Measurements from ENCODE around the gene ZNF579.

ZNF579 gene

DNA sequence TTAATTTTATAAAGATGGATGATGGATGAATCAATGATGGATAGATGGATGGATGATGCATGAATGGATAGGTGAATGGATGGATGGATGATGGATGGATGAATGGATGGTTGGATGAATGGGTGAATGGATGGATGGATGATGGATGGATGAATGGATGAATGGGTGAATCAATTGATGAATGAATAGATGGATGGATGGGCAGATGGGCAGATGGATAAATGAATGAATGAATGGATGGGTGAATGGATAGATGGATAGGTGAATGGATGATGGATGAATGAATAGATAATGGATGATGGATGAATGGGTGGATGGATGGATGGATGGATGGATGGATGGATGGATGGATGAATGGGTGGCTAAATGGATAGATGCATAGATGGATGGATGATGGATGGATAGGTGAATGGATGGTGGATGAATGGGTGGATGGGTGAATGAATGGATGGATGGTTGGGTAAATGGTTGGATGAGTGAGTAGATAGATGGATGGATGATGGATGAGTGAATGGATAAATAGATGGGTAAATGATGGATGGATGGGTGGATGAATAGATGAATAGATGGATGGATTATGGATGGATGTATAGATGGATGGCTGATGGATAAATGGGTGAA, 12.8 kb downstream of the ZNF579 start:
- no peak for DNase-seq

DNA sequence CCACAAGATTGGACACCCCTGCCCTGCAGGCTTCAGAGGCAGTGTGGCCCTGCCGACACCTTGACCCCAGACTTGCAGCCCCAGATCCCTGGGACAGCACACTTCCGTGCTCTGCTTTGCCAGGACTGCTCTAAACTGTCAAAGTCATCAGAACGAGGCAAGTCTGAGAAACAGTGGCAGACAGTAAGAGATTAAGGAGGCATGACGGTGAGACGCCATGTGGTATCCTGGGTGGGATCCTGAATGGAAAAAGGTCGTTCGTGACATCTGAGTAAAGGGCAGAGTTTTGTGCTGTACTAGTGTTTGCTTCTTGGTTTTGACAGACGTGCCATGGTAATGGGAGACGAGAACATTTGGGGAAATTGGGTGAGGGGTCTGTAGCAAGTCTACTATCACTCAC, 13.8 kb downstream of the ZNF579 start:
- no peak for DNase-seq

DNA sequence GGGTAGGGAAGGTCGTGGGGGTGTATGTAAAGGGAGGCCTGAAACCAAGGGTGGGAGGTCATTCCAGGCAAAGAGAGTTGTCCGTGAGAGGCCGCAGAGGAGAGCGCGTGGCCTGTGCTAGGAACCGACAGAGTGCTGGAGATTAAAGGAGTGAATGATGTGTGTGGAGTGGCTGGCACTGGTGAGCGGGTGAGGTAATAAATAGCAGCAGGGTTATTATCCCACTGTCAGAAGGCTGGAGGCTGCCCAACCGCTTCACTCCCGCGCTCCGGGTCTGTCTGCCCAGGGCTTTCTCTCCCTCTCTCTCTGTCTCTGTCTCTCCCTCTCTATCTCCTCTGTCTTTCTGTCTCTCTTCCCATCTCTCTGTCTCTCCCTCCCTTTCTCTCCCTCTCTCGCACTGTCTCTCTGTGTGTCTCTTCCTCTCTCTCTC, 17.4 kb downstream of the ZNF579 start:
- DNase-seq = no peak

DNA sequence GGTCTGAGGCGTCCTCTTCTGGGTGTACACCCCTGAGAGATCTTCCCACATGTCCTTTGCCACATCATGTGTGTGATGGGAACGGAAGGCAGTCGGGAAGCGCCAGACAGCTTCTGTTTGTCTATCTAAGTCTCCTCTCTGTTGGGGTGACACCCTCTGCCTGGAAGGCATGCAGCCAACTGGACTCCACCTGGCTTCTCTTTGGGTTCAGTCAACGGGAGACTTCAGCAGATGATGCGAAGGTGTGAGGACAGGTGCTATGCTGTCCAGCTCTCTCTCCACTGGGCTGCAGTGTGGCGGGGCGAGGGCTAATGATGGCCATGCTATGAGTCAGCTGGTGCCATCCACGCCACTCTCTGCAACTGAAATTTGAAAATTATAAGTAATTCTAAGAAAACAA, 21.0 kb downstream of the ZNF579 start:
- no peak for DNase-seq

DNA sequence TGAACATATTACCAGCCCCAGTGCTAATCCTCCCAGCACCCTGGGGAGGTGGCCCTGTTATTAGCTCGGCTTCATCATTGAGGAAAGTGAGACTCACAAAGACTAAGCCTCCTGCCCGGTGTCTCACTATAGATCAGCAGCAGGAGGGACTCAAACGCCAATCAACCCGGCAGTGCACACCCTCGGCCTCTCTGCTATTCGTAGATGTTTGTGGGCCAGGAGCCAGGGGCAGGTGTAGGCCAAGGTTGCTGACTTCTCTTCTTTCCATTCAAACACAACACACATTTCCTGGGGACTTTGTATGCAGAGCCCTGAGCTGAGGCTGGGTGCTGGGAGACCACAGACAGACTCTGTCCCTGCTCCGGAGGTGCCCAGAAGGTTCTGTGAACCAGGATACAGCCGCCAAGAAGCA, 25.9 kb downstream of the ZNF579 start:
- DNase-seq = no peak

DNA sequence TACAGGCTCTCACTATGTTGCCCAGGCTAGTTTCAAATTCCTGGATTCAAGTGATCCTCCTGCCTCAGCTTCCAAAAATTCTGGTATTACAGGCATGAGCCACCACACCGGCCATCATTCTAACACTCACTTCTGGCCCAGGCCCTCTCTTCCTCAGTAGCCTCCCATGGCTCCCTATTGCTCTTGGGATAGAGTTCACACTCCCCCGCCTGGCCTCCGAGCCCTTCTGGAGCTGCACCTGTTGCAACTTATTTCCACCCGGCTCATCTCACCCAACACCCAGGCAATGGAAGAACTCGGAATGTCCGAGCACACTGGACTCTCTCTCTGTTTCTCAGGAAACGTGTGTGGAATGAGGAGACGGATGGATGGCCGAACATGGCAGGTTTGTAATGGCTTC, 26.3 kb downstream of the ZNF579 start:
- DNase-seq = no peak

DNA sequence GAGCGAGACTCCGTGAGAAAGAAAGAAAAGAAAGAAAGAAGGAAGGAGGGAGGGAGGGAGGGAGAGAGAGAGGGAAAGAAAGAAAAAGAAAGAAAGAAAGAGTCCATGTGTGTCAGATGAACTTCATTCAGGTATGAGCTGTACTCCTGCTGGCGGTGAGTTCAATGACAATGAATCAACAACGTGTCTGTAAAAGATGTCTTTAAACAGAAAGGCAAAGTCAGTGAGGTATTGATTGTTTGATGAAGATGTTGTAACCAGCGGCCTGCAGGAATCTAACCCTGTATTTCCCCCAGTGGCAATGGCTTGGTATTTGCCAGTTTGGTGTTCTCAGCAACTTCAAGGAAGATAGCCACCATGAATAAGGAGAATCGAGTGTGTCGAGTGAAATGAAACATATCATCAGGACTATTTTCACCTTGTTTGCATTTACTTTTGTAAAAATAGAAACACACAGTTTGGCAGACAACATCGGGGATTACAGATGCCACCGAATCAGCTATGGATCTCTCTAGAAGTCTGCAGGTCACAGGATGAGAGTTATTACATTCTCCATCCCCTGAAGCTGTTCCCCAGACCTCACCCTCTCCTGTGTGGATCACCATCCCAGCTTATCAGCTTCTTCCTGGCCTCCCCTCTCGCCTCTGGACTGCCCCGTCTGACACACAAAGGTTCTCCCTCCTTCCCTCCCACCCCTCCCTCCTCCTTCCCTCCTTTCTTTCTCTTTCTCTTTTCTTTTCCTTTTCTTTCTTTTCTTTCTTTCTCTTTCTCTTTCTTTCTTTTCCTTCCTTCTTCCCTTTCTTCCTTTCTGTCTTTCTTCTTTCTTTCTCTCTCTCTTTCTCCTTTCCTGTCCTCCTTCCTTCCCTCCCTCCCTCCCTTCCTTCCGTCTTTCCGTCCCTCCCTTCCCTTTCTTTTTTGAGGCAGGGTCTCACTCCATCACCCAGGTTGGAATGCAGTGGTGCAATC, 27.1 kb downstream of the ZNF579 start:
- no peak for DNase-seq

DNA sequence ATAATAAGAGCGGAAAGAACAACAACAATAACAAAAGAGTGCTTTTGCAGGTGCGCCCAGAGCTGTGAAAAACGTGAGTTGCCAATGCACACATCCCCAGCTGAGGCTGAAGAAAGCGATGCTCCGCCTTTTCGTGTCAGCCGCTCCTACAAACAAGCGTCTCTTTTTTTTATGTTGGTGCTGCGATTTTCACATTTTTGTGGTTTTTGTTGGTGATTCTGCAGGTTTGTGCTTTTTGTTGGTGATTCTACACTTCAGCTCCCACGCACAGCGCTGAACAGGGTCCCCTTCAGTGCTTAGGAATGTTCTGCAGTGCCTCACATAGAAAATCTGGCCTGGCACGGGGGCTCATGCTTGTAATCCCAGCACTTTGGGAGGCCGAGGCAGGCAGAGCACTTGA, 28.0 kb downstream of the ZNF579 start:
- DNase-seq = no peak

DNA sequence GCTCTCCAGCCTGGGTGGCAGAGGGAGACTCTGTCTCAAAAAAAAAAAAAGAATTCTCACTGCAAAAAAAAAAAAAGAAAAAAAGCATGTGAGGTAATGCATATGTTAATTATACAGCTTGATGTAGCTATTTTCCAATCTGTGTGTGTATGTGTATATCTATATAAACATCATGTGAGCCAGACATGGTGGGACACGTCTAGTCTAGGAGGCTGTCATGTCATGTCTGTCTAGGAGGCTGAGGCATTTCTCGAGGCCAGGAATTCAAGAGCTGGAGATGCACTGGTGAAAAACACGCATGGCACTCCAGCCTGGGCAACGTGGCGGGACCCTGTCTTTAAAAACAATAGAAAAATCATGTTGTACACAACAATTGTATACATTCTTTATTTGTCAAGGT, 28.4 kb downstream of the ZNF579 start:
- no peak for DNase-seq

DNA sequence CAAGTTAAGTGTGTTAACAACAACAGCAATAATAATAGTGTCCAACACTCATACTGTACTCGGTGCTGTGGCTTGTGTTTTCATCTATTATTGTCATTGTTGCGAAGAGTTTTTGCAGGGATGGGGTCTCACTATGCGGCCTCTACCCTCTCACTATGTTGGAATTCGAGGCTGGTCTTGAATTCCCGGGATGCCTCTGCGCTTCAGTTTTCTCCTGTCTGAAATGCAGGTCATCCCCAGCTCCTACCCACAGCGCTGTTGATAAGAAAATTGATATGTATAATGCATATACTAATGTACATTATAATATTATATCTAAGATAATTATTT, 30.4 kb downstream of the ZNF579 start:
- DNase-seq = no peak

DNA sequence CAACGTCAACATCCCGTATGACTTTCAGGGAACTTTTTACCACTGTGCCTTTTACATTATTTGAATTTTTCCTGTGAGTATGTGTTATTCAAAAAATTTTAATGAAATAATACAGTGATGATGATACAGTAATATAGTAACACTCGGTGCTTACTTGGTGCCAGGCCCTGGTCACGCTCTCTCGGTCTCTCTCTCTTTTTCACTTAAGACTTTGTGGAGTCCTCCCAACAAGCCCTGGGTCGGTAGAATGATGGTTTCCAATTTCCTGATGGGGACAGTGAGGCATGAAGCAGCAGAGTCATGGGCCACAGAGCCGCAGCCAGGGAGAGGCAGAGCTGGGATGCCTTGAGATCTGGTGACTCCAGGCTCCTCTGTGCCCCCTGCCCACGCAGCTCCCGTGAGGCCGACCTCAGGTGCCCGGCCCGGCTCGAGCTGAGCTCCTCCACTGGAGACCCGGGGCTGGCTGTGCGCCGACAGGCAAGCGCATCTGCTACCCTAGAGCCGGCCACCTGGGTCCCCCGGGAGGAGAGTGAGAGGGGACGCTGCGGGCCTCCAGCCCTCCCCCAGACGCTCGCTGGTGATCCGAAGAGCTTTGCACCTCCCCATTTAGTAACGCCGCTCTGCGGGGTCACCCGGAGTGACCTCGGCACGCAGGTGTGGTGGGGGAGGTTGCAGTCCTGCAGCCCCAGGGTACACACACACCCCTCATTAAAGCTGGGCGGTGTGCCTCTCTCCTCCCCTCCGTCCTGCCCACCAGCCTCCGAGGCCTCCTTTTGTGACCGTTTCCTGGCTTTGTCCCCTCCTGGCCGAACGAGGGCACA, 30.9 kb downstream of the ZNF579 start:
- DNase-seq = no peak

DNA sequence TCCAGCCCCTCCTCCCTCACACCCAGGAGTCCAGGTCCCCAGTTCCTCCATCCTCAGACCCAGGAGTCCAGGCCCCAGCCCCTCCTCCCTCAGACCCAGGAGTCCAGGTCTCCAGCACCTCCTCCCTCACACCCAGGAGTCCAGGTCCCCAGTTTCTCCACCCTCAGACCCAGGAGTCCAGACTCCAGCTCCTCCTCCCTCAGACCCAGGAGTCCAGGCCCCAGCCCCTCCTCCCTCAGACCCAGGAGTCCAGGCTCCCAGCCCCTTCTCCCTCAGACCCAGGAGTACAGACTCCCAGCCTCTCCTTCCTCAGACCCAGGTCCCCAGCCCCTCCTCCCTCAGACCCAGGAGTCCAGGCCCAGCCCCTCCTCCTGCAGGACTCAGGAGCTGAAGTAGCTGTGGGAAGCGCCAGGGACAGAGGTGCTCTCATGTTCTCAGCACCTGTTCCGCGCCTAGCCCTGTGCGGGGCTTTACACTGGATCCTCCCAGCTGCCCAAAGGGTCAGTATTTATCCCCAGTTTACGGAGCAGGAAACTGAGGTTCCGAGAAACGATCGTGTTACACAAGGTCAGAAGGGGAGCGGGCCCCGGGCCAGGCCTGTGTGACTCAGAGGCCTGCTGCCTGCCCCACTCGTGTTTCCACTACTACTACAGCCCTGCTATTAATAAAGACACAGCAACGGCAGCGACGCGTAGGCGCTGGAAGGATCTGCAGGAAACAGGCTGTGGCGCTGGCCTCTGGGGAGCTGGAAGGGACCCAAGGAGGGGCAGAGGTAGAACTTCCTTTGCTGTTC, 33.6 kb downstream of the ZNF579 start:
- no peak for DNase-seq

DNA sequence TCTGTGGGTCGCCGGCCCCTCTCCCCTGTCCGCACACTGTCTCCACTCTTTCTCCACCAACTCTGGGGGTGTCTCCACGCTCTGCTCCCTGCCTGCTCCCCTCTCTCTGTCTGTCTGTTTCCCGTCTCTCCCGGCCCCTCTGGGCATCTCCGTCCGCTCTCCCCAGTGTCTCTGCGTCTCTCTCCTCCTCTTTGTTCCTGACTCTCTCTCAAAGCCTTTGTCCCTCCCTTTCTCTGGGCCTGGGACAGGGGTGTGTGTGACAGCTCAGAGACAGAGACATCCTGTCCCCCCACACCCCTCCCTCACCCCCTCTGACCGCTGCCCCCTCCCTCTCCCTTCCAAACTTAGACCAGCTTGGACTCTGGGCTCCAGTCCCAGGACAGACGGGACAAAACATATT, 34.6 kb downstream of the ZNF579 start:
- no peak for DNase-seq

DNA sequence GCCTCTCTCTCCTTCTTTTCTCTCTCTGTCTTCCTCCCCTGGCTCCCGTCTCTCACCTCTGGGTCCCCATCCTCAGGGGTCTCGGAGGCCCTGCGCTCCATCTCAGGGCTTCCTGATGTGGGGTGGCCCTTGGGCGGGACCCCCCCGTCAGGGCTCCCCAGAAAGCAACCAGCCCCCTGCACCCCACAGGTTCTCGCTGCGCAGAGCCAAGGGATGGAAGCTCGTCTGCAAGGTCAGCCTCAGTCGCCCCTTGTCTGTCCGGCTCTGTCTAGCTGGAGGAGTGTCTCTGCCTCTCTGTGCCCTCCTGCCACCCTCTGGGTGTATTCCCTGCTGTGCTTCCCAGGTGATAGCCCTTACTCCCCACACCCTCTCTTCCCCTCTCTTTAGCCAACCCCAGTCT, 35.2 kb downstream of the ZNF579 start, which contains the start of gene SBK3:
Gene SBK3 (minus strand): TSS at position 101 of the 400 bp plus-strand sequence. CDS start 0 bp downstream, at position 101.
- DNase-seq = no peak

DNA sequence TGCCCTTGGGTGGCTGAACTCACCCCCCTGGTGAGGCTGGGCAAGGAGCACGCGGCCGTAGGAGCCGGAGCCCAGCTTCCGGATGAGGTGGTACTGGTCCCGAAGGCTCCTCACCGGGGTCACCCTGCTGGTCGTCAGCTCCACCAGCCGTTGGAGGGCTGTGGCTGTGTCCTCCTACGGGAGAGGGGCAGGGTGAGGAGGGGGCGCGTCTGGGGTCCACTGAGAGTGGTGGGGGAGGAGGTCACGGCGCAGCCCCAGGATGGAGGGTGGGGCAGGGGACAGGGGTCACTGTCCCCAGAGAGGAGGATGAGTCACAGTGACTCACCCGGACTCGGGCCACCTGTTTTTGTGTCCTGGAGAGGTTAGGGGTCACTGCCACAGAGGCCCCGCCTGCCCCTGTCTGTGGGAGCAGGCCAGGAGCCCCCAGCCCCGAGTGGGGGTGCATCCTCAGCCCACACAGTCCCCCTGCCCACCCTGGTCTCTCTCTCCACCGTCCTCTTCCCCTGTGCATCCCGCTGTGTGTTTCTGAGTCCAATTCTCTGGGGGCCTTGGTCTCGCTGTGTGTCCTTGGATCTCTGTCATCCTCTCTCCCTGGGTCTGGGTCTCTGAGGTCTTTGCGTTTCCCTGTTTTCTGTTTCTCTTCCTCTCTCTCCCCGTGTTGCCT, 35.7 kb downstream of the ZNF579 start:
- DNase-seq = no peak

DNA sequence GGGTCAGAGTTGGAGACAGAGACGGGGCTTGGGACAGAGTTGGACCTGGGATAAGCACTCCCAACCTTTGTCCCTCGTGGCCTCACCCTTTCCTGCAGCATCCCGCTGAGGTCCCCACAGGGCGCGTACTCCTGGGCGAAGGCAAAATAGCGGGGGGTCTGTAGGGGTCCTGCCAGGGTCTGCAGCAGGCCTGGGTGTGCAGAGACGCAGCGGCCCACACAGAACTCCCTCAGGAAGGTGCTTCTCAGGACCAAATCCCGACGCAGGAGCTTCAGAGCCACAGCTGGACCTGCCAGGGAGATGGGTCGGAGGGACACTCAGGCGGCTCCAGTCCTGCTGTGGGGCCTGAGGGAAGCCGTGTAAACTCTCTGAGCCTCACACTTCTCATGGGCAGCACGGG, 36.6 kb downstream of the ZNF579 start:
- DNase-seq = no peak

DNA sequence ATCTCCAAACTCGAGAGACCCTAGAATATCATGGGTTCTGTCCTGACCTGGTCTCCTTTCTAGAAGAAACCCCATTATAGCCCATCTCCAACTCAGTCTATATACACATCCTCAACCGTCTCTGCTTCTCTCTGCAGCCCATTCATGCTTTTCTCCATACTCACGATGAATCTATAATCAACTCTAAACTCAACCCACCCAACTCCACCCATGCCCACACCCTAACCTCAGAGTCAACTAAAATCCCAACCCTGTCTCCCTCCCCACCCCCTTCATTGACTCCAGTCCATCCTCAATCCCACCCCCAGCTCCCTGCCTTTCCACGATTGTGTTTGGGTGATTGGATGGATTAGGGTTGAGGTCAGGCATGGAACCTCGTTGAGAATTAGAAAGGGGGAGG, 37.1 kb downstream of the ZNF579 start:
- no peak for DNase-seq

DNA sequence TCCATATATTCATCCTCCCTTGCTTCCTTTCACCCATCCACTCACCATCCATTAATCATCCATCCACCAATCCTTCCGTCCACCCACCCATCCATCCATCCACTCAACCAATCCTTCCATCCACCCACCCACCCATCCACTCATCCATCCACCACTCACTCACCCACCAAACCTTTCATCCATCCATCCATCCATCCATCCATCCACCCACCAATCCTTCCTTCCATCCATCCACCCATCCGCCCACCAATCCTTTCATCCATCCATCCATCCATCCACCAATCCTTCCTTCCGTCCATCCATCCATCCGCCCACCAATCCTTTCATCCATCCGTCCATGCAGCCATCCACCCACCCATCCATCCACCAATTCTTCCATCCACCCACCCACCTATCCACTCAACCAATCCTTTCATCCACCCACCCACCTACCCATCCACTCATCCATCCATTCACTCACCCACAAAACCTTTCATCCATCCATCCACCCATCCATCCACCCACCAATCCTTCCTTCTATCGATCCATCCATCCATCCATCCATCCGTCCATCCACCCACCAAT, 38.3 kb downstream of the ZNF579 start:
- DNase-seq = no peak

DNA sequence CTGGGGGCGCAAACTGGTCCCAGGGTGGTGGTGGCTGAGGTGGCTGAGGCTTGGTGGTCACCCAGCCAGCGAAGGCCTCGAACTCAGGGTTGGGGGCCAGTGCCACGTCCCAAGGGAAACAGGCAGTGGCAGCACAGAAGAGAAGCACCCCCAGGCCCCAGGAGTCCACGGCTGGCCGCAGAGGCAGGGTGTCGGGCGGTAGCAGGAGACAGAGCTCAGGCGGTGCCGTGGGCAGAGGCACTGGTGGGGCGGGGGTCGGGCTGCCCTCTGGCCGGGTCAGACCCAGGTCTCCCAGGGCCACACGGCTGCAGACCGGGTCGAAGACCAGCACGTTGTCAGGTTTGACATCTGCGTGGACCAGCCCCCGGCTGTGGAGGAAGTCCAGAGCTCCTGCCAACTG, 39.6 kb downstream of the ZNF579 start:
- DNase-seq = no peak

DNA sequence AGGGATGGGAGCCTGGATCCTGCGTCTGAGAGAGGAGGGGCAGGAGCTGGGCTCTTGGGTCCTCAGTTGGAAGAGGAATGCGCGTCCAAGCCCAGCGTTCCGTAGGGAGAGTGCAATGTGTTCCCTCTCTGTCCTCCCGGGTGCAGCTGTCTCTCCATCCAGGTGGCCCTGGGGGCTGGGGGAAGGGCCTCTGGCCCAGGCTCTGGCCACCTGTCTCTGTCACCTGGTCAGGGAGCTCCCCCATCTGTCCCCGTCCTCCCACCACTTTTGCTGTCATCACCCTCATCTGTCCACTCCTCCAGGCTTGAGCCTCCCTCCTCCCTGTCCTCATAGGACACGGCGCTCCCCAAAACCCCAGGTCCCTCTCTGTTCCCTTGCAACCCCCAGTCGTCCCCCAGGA, 40.0 kb downstream of the ZNF579 start:
- DNase-seq = no peak

DNA sequence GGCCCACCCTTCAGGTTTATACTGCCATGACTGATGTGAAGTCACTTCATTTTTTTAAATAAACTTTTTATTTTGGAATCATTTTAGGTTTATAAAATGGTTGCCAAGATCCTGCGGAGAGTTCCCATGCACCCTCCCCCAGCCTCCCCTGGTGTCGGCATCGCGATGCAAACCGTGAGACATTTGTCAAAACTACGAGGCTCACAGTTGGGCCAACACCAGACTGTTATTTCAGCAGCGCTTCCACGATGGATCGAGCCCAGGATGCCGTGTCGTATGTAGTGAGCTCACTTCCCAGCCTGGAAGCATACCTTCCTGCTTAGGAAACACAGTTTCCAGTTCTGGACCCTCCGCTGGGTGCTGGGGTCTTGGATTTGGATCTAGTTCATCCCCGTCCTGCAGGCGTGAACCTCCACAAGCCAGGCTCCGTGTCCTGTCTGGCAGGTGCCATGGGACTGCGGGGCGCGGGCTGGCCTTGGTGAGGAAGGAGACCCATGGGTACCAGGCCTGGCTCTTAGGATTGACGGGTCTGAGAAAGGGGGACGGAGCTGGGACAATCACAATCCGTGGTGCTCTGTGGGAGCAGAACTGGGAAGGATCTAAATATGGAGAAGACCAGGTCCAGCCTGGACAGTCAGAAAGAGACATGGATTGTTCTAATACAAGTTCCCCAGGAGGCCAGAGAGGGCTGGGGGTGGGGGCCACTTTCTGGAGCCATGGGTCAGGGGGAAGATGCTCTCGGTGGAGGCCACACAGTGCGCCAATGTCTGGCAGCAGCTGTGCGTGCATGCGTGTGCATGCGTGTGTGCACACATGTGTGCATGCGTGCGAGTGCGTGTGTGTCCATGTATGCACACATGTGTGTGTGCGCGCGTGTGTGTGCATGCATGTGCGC, 41.3 kb downstream of the ZNF579 start:
- no peak for DNase-seq
